ENCODE results near the gene DNAI1.

DNAI1 gene

DNA sequence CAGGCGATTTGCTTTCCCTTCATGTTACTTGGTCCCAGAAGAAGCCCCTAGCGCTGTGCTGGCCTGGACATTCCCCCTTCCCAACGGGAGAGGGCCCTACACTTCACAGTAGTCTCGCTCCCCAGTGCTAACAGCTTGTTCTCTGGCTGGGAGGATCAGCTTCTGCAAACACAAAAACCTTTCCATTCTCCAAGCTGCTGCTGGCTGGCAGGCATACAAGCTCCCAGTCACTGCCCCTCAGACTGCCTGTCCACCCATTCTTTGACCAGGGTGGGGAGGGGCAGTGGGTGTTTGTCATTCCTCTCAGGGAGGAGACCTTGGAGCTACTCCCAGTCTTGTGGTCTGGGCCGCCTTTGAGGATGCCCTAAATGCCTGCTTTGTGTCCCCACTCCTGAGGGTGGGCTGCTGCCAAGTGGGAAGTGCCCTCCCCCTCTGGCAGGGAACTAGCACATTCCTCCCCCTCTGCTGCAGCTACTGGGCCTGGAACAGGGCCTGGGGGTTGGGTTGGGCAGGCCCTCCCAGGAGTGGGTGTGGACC lies 43.4 kb downstream of the DNAI1 start:
- Histone ChIP-seq H3K79me1 (ENCODE audit: low read depth, low read length) (no peaks in the 10 kb centered on the region), H2BK12ac (ENCODE audit: low read length) (no peak overlapping the region), H4K8ac (ENCODE audit: low read depth, low read length) (no peak overlapping the region), H2AK5ac (ENCODE audit: low read depth, low read length) (no peak overlapping the region), H2BK5ac (ENCODE audit: low read length) (no peak overlapping the region), H3K9ac (ENCODE audit: low read depth, low read length, poor library complexity) (no peak overlapping the region), H3K4me1 (ENCODE audit: control insufficient read depth in 2 of 2, insufficient read depth in 1 of 2, low read depth in 1 of 2, low read length in 2 of 2) (peaks cover 0 to 30% of the 10 kb centered on the region in 2 donors), H2AFZ (ENCODE audit: low read length) (no peak overlapping the region), H2BK15ac (ENCODE audit: low read length) (no peak overlapping the region), H3K9me3 (replicated peaks in 1 of 2; ENCODE audit: control insufficient read depth in 2 of 2, insufficient read depth in 1 of 2, low read depth in 1 of 2, low read length in 2 of 2) (no peaks in the 10 kb centered on the region), H3K27ac (replicated peaks; ENCODE audit: low read length) (no peak overlapping the region), H4K91ac (ENCODE audit: low read depth, low read length, poor library complexity) (no peak overlapping the region), H3K18ac (ENCODE audit: low read length) (no peak overlapping the region), H3K4me3 (ENCODE audit: low read length in 2 of 2) (no peak overlapping the region), H3K4me2 (ENCODE audit: insufficient read depth, low read length, poor library complexity, severe bottlenecking) (no peak overlapping the region), H3K4ac (ENCODE audit: low read length) (no peak overlapping the region), H2BK120ac (ENCODE audit: low read depth, low read length) (no peak overlapping the region), H3K14ac (ENCODE audit: low read length) (no peak overlapping the region), H3K36me3 (replicated peaks in 1 of 2; ENCODE audit: control insufficient read depth in 2 of 2, insufficient read depth in 2 of 2, low read length in 2 of 2) (no peaks in the 10 kb centered on the region), H3K27me3 (ENCODE audit: control insufficient read depth in 3 of 3, insufficient read depth in 3 of 3, low read depth in 1 of 3, low read length in 3 of 3) (no peaks in the 10 kb centered on the region), H3K23ac (ENCODE audit: low read depth, low read length, poor library complexity) (no peak overlapping the region)
- WGBS, 2 donors (ENCODE audit: extremely low coverage in 2 of 2, insufficient read length in 2 of 2, insufficient replicate concordance in 1 of 2), result no CpG with 5 or more reads among the region's 5 CpGs
- DNase-seq (ENCODE audit: low spot score), result no peak

DNA sequence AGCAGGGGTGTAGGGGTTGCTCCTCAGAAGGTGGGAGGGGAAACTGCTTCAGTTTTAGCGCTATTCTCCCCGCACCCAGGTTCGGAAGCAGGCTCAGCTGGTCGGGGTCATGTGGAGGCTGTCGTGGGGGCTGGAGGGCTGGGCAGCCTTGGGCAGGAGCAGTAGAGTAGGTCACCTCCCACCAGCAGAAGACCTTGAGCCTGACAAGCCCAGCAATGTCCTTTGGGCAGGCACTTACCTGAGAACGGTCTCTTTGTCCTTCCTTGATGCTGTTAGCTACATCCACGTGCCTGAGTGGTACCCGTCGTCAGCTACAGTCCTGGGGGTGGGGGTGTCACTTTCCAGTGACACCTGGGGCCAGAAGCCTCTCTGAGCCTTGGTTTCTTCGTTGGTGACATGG lies 43.9 kb downstream of the DNAI1 start:
- H3K14ac ChIP-seq (ENCODE audit: low read length), result no peak overlapping the region
- no peak overlapping the region for H4K91ac ChIP-seq (ENCODE audit: low read depth, low read length, poor library complexity)
- no peak overlapping the region for H2BK120ac ChIP-seq (ENCODE audit: low read depth, low read length)
- no CpG with 5 or more reads among the region's 10 CpGs for WGBS, 2 donors (ENCODE audit: extremely low coverage in 2 of 2, insufficient read length in 2 of 2, insufficient replicate concordance in 1 of 2)
- H3K23ac ChIP-seq (ENCODE audit: low read depth, low read length, poor library complexity), result no peak overlapping the region
- peaks cover 0 to 30% of the 10 kb centered on the region in 2 donors for H3K4me1 ChIP-seq (ENCODE audit: control insufficient read depth in 2 of 2, insufficient read depth in 1 of 2, low read depth in 1 of 2, low read length in 2 of 2)
- H3K9me3 ChIP-seq (replicated peaks in 1 of 2; ENCODE audit: control insufficient read depth in 2 of 2, insufficient read depth in 1 of 2, low read depth in 1 of 2, low read length in 2 of 2), result no peaks in the 10 kb centered on the region
- no peak overlapping the region for H3K9ac ChIP-seq (ENCODE audit: low read depth, low read length, poor library complexity)
- H3K4me2 ChIP-seq (ENCODE audit: insufficient read depth, low read length, poor library complexity, severe bottlenecking), result no peak overlapping the region
- no peaks in the 10 kb centered on the region for H3K79me1 ChIP-seq (ENCODE audit: low read depth, low read length)
- no peaks in the 10 kb centered on the region for H3K27me3 ChIP-seq (ENCODE audit: control insufficient read depth in 3 of 3, insufficient read depth in 3 of 3, low read depth in 1 of 3, low read length in 3 of 3)
- H3K27ac ChIP-seq (replicated peaks; ENCODE audit: low read length), result no peak overlapping the region
- H2BK15ac ChIP-seq (ENCODE audit: low read length), result no peak overlapping the region
- H3K4me3 ChIP-seq (ENCODE audit: low read length in 2 of 2), result no peak overlapping the region
- H3K36me3 ChIP-seq (replicated peaks in 1 of 2; ENCODE audit: control insufficient read depth in 2 of 2, insufficient read depth in 2 of 2, low read length in 2 of 2), result no peaks in the 10 kb centered on the region
- no peak overlapping the region for H2BK5ac ChIP-seq (ENCODE audit: low read length)
- H2AK5ac ChIP-seq (ENCODE audit: low read depth, low read length), result no peak overlapping the region
- no peak overlapping the region for H2AFZ ChIP-seq (ENCODE audit: low read length)
- no peak overlapping the region for H3K4ac ChIP-seq (ENCODE audit: low read length)
- H3K18ac ChIP-seq (ENCODE audit: low read length), result no peak overlapping the region
- DNase-seq (ENCODE audit: low spot score), result no peak
- no peak overlapping the region for H2BK12ac ChIP-seq (ENCODE audit: low read length)
- H4K8ac ChIP-seq (ENCODE audit: low read depth, low read length), result no peak overlapping the region

DNA sequence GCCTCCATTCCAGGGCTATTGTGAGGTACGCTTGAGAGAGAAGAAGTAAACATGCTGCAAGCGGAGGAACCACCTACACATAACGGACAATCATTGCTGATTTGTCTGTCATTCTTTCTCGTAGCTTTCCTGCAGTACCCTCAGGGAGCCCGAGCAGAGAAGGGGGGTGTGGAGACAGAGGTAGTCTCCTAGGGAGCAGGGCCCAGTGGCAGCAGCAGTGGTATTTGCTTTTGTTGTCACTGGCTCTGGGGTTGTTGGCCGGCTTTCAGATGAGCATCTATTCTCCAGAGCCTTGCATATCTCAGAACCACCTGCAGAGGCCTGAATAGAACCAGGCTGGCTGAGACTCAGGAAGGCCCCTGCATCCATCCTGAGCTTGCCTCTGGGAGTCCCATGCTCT lies 44.3 kb downstream of the DNAI1 start:
- Histone ChIP-seq H3K4me1 (ENCODE audit: control insufficient read depth in 2 of 2, insufficient read depth in 1 of 2, low read depth in 1 of 2, low read length in 2 of 2) (peaks cover 0 to 27% of the 10 kb centered on the region in 2 donors), H2AK5ac (ENCODE audit: low read depth, low read length) (no peak overlapping the region), H3K79me1 (ENCODE audit: low read depth, low read length) (no peaks in the 10 kb centered on the region), H2BK5ac (ENCODE audit: low read length) (no peak overlapping the region), H3K18ac (ENCODE audit: low read length) (no peak overlapping the region), H3K27me3 (ENCODE audit: control insufficient read depth in 3 of 3, insufficient read depth in 3 of 3, low read depth in 1 of 3, low read length in 3 of 3) (no peaks in the 10 kb centered on the region), H3K14ac (ENCODE audit: low read length) (no peak overlapping the region), H3K9me3 (replicated peaks in 1 of 2; ENCODE audit: control insufficient read depth in 2 of 2, insufficient read depth in 1 of 2, low read depth in 1 of 2, low read length in 2 of 2) (no peaks in the 10 kb centered on the region), H2AFZ (ENCODE audit: low read length) (no peak overlapping the region), H2BK12ac (ENCODE audit: low read length) (no peak overlapping the region), H3K4me2 (ENCODE audit: insufficient read depth, low read length, poor library complexity, severe bottlenecking) (no peak overlapping the region), H4K91ac (ENCODE audit: low read depth, low read length, poor library complexity) (no peak overlapping the region), H3K36me3 (replicated peaks in 1 of 2; ENCODE audit: control insufficient read depth in 2 of 2, insufficient read depth in 2 of 2, low read length in 2 of 2) (no peaks in the 10 kb centered on the region), H3K9ac (ENCODE audit: low read depth, low read length, poor library complexity) (no peak overlapping the region), H3K27ac (replicated peaks; ENCODE audit: low read length) (no peak overlapping the region), H3K4ac (ENCODE audit: low read length) (no peak overlapping the region), H3K23ac (ENCODE audit: low read depth, low read length, poor library complexity) (no peak overlapping the region), H3K4me3 (ENCODE audit: low read length in 2 of 2) (no peak overlapping the region), H2BK120ac (ENCODE audit: low read depth, low read length) (no peak overlapping the region), H4K8ac (ENCODE audit: low read depth, low read length) (no peak overlapping the region), H2BK15ac (ENCODE audit: low read length) (no peak overlapping the region)
- no peak for DNase-seq (ENCODE audit: low spot score)
- no CpG with 5 or more reads among the region's 6 CpGs for WGBS, 2 donors (ENCODE audit: extremely low coverage in 2 of 2, insufficient read length in 2 of 2, insufficient replicate concordance in 1 of 2)

DNA sequence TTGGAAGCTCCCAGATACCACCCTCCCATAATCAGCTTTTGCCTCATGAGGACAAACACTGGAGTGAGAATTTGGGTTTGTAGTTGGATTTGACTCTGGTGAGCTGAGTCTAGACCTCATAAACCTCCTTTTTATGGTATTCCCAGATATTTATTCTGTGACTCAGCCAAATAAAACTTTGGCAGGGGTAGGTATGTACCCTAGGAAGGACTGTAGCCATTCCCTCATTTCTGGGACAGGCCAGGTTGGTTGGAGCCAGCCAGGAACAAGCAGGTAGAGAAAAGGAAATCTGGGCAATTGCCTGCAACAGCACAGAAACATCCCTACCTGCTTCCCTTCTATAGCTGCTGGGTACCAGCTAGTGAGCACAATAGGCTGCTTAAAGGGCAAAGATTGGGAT lies 44.8 kb downstream of the DNAI1 start:
- H3K4me2 ChIP-seq (ENCODE audit: insufficient read depth, low read length, poor library complexity, severe bottlenecking), result no peak overlapping the region
- no peak overlapping the region for H2BK5ac ChIP-seq (ENCODE audit: low read length)
- H2BK12ac ChIP-seq (ENCODE audit: low read length), result no peak overlapping the region
- H3K9ac ChIP-seq (ENCODE audit: low read depth, low read length, poor library complexity), result no peak overlapping the region
- no peaks in the 10 kb centered on the region for H3K79me1 ChIP-seq (ENCODE audit: low read depth, low read length)
- H2BK15ac ChIP-seq (ENCODE audit: low read length), result no peak overlapping the region
- H3K4ac ChIP-seq (ENCODE audit: low read length), result no peak overlapping the region
- no peak overlapping the region for H3K14ac ChIP-seq (ENCODE audit: low read length)
- H3K4me1 ChIP-seq (ENCODE audit: control insufficient read depth in 2 of 2, insufficient read depth in 1 of 2, low read depth in 1 of 2, low read length in 2 of 2), result peaks cover 0 to 22% of the 10 kb centered on the region in 2 donors
- no peak overlapping the region for H3K4me3 ChIP-seq (ENCODE audit: low read length in 2 of 2)
- no peak for DNase-seq (ENCODE audit: low spot score)
- H3K27me3 ChIP-seq (ENCODE audit: control insufficient read depth in 3 of 3, insufficient read depth in 3 of 3, low read depth in 1 of 3, low read length in 3 of 3), result no peaks in the 10 kb centered on the region
- H2AFZ ChIP-seq (ENCODE audit: low read length), result no peak overlapping the region
- H3K27ac ChIP-seq (replicated peaks; ENCODE audit: low read length), result no peak overlapping the region
- no peak overlapping the region for H3K18ac ChIP-seq (ENCODE audit: low read length)
- no peaks in the 10 kb centered on the region for H3K36me3 ChIP-seq (replicated peaks in 1 of 2; ENCODE audit: control insufficient read depth in 2 of 2, insufficient read depth in 2 of 2, low read length in 2 of 2)
- no peak overlapping the region for H3K23ac ChIP-seq (ENCODE audit: low read depth, low read length, poor library complexity)
- H3K9me3 ChIP-seq (replicated peaks in 1 of 2; ENCODE audit: control insufficient read depth in 2 of 2, insufficient read depth in 1 of 2, low read depth in 1 of 2, low read length in 2 of 2), result no peaks in the 10 kb centered on the region
- H4K91ac ChIP-seq (ENCODE audit: low read depth, low read length, poor library complexity), result no peak overlapping the region
- H4K8ac ChIP-seq (ENCODE audit: low read depth, low read length), result no peak overlapping the region
- H2BK120ac ChIP-seq (ENCODE audit: low read depth, low read length), result no peak overlapping the region
- H2AK5ac ChIP-seq (ENCODE audit: low read depth, low read length), result no peak overlapping the region
